Mammary epithelial cell (primary cell): ENCODE measurements around the gene NAPEPLD.

ENCODE experiments used
- EZH2 ChIP-seq: IDR thresholded peaks from 2 replicates; pipeline ENCODE4 v1.6.1; 2012; ENCODE audit warnings: low read length, inconsistent platforms, borderline replicate concordance
- TF ChIP-seq, protein P1 (sequence below), 2 donors: IDR thresholded peaks in 1 of 2; conservative IDR thresholded peaks in 1 of 2; 2 replicates each; pipeline ENCODE4 v1.5.1; 2011 to 2012; ENCODE audit warnings: inconsistent platforms in 2 of 2, low read length in 2 of 2, mild to moderate bottlenecking in 2 of 2, control low read depth in 1 of 2, low read depth in 1 of 2; ENCODE audit not compliant: insufficient read depth in 1 of 2; ENCODE audit errors: extremely low read depth in 1 of 2

GRCh38 chr7:103074519-103075336, 74.2 kb downstream of the NAPEPLD start, which contains the start of the genes ARMC10 and FBXL13:
- TF ChIP-seq, protein P1, sequence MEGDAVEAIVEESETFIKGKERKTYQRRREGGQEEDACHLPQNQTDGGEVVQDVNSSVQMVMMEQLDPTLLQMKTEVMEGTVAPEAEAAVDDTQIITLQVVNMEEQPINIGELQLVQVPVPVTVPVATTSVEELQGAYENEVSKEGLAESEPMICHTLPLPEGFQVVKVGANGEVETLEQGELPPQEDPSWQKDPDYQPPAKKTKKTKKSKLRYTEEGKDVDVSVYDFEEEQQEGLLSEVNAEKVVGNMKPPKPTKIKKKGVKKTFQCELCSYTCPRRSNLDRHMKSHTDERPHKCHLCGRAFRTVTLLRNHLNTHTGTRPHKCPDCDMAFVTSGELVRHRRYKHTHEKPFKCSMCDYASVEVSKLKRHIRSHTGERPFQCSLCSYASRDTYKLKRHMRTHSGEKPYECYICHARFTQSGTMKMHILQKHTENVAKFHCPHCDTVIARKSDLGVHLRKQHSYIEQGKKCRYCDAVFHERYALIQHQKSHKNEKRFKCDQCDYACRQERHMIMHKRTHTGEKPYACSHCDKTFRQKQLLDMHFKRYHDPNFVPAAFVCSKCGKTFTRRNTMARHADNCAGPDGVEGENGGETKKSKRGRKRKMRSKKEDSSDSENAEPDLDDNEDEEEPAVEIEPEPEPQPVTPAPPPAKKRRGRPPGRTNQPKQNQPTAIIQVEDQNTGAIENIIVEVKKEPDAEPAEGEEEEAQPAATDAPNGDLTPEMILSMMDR (conservative IDR thresholded peaks at IDR 0.05 in 1 of 2, IDR thresholded peaks at IDR 0.05 in 1 of 2; ENCODE audit: extremely low read depth in 1 of 2, insufficient read depth in 1 of 2, low read depth in 1 of 2, low read length in 2 of 2): peak; percentile 6 to 42
- no peak for TF ChIP-seq EZH2
